Naive B cell (primary cell): ENCODE data around the gene ESPL1. TPM values are rescaled to one million over a fixed set of nuclear protein-coding genes. Genes with fewer than 3 reads are reported as not detected.

ENCODE experiments used
- ATAC-seq, 2 donors: fragments of 150-1000 bp; cut with Tn5 transposase; 2 replicates each; pipeline ENCODE4 v1.10.0; 2021; ENCODE audit warnings: low read depth in 2 of 2, mild to moderate bottlenecking in 2 of 2, moderate library complexity in 2 of 2
- DNase-seq: peaks from one replicate; pipeline ENCODE4 v3.0.0; 2022
- H3K27ac Mint-ChIP-seq, 6 donors: one replicate each; pipeline ENCODE4 v1.8.0; 2020 to 2022; ENCODE audit warnings: mild to moderate bottlenecking in 6 of 6, mixed read lengths in 6 of 6, moderate library complexity in 5 of 6, inconsistent platforms in 2 of 6
- H3K27me3 Mint-ChIP-seq, 3 donors: one replicate each; pipeline ENCODE4 v1.8.0; 2021 to 2022; ENCODE audit warnings: mixed read lengths in 3 of 3, mild to moderate bottlenecking in 1 of 3
- H3K36me3 Mint-ChIP-seq, 2 donors: one replicate each; pipeline ENCODE4 v1.8.0; 2020 to 2022; ENCODE audit warnings: mixed read lengths in 2 of 2, inconsistent platforms in 1 of 2, mild to moderate bottlenecking in 1 of 2
- H3K4me1 Mint-ChIP-seq, 3 donors: one replicate each; pipeline ENCODE4 v1.8.0; 2020 to 2022; ENCODE audit warnings: mixed read lengths in 3 of 3, inconsistent platforms in 1 of 3, mild to moderate bottlenecking in 1 of 3, moderate library complexity in 1 of 3
- H3K4me3 Mint-ChIP-seq, 8 donors: one replicate each; pipeline ENCODE4 v1.8.0; 2020 to 2022; ENCODE audit warnings: mild to moderate bottlenecking in 8 of 8, mixed read lengths in 8 of 8, moderate library complexity in 8 of 8, inconsistent platforms in 2 of 8
- H3K9me3 Mint-ChIP-seq, 7 donors: one replicate each; pipeline ENCODE4 v1.8.0; 2020 to 2022; ENCODE audit warnings: mixed read lengths in 7 of 7, mild to moderate bottlenecking in 5 of 7, inconsistent platforms in 2 of 7, moderate library complexity in 1 of 7
- polyA plus RNA-seq, 6 donors: library from polyadenylated mRNA; unstranded; fragments of 300-500 nt; fragmentation: Illumina TruSeq; gene quantifications; one replicate each; pipeline ENCODE4 v1.2.3, GENCODE V29; 2021; ENCODE audit warnings: low read depth in 6 of 6

The ESPL1 gene
- polyA plus RNA-seq, 6 donors from 2014 or later: 0.12 to 0.40 (median 0.23) TPM; not detected in 3

DNA sequence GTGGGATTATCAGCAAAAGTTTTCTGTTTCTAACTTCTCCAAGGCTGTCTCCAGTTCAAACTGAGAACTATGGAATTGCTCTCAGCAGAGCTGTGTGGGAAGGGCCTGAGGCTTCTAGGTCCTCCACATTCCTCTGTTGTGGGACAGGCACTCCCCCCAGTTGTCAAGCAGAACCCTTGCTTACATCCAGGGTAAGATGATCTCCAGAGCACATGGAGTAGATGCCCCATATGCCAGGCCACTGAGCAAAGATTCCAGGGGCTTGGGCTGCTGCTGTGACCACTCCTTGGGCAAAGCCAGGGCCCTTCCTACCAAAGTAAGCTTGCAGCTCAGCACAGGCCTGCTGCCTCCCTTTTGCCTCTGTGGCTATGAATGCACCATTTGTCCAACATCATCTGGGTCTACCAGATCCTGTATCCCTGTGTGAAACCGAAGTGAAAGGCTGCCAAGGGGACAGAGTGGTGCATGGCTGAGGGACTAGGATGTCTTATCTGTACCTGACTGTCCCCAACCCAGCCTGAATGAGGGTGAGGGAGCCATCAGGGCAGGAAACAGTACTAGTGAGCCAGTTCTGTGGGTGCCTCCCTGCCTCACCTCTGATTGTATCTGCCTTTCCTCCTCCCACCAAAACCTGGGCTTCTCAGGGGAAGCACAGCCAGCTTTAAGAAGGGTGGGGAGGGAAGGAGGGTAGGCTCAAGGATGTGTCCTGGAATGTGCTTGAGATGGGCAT lies 13.1 kb upstream of the ESPL1 start:
- Mint-ChIP-seq H3K36me3 (peaks cover 0 to 9% of the 10 kb centered on the region in 2 donors), H3K27ac (peak overlapping the region in 4 of 6 donors; percentile 30 to 90 (median 80)), H3K4me1 (peaks cover 49 to 75% (median 68%) of the 10 kb centered on the region in 3 donors), H3K27me3 (no peaks in the 10 kb centered on the region), H3K9me3 (no peaks in the 10 kb centered on the region), H3K4me3 (peak overlapping the region in 7 of 8 donors; percentile 6 to 98 (median 68))
- no peak for DNase-seq
- ATAC-seq: no peak

DNA sequence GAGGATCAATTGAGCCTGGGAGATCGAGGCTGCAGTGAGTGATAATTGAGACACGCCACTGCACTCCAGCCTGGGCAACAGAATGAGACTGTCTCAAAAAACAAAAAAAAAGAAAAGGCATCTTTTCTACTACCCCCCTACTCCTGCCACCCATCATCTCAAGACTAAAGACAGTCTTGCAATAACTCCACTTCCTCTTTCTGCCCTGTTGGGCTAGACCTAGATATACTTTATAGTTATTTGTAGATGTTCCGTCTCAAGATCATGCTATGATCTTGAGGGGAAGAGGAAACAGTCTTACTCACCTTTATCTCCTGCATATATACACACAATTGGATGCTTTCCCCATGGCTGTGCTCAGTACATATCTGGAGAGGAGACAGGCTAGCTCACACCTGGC lies 12.1 kb upstream of the ESPL1 start:
- Mint-ChIP-seq H3K27ac (peak overlapping the region; percentile 87 to 97 (median 92)), H3K4me3 (peak overlapping the region; percentile 65 to 87 (median 83))

DNA sequence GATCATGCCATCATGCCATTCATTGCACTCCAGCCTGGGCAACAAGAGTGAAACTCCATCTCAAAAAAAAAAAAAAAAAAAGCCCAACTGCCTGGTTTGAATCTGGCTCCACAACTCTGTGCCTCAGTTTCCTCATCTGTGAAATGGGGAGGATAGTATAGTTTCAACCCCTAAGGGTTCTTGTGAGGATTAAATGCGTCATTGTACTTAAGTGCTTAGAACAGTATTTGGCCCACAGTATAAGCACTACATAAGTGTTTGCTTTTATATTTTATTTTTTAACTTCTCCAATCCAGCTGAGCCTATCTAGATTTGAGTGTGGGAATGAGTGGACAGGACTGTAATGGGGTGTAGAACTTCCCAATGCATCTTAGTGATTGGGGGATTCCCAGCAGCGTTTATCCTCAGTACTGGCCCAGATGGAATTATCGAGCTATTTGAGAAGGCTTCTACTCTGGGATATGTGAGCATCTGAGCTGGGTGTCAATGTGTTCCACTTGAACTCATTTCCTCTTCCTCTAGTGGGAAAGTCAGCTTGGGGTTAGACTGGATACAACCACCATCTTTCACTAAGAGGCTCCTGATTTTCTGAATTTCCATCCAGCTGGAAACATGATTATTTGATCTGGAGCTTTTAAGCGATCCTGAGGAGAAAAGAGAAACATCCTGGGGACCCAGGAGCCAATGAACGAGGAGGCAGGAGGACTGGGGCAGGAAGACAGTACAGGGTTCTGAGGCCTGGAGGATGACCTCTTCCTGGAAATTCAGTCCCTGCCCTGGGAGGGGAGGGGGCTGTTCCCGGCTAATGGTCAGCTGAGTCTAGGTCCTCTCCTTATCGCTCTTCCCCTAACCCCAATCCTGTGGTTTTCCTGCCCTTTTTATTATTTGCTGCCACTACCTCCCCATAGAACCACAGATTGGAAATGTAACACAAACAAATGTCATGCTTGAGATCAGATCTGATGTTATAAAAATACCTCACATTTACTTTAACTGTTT lies 9.3 kb upstream of the ESPL1 start:
- H3K4me3 Mint-ChIP-seq: peak overlapping the region in 1 of 8 donors; percentile 20

More for the DNA sequence above, 12.1 kb upstream of the ESPL1 start:
- Mint-ChIP-seq H3K9me3 (no peaks in the 10 kb centered on the region), H3K36me3 (peaks cover 0 to 9% of the 10 kb centered on the region in 2 donors), H3K27me3 (no peaks in the 10 kb centered on the region), H3K4me1 (peaks cover 48 to 75% (median 68%) of the 10 kb centered on the region in 3 donors)
- DNase-seq (peak; percentile 75), ATAC-seq (peak; percentile 84 to 88)

DNA sequence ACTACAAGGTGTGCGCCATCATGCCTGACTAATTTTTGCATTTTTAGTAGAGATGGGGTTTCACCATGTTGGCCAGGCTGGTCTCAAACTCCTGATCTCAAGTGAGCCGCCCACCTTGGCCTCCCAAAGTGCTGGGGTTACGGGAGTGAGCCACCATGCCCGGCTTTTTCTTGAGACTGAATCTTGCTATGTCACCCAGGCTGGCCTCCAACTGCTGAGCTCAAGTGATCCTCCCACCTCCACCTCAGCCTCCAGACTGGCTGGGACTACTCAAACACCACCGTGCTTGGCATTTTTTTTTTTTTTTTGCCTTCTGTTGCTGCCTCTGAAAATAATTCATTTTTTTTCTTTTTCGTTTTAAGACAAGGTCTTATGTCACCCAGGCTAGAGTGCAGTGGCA lies 8.2 kb upstream of the ESPL1 start:
- Mint-ChIP-seq H3K4me1 (peaks cover 24 to 45% (median 40%) of the 10 kb centered on the region in 3 donors), H3K4me3 (peak overlapping the region in 1 of 8 donors; percentile 40), H3K27ac (peak overlapping the region in 1 of 6 donors; percentile 23), H3K27me3 (no peaks in the 10 kb centered on the region), H3K36me3 (no peaks in the 10 kb centered on the region), H3K9me3 (no peaks in the 10 kb centered on the region)
- ATAC-seq (no peak), DNase-seq (no peak)

More for the DNA sequence above, 9.3 kb upstream of the ESPL1 start:
- Mint-ChIP-seq H3K9me3 (no peaks in the 10 kb centered on the region), H3K4me1 (peaks cover 24 to 54% (median 43%) of the 10 kb centered on the region in 3 donors), H3K27ac (peak overlapping the region in 5 of 6 donors; percentile 42 to 89 (median 60)), H3K27me3 (no peaks in the 10 kb centered on the region), H3K36me3 (peaks cover 0 to 2% of the 10 kb centered on the region in 2 donors)
- ATAC-seq (no peak), DNase-seq (no peak)

DNA sequence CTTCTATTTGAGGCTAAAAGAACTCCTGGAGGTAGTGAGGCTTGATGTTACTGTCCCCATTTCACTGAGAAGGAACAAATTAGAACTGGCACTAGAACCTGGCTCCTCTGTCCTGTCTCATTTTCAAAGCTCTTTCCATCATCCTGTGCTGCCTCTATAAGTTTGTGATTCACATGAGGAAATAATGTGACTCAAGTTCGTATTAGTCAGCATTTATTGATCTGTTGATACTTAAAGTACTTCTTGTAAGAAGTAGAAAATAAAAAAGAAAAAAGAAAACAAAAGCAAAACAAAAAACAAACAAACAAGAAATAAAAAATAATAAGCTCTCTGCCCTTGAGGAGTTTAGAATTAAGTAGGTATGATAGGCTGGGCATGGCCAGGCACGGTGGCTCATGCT lies 2.3 kb upstream of the ESPL1 start:
- H3K4me3 Mint-ChIP-seq: peak overlapping the region in 1 of 8 donors; percentile 47
- no peaks in the 10 kb centered on the region for H3K36me3 Mint-ChIP-seq
- no peaks in the 10 kb centered on the region for H3K27me3 Mint-ChIP-seq
- ATAC-seq (no peak), DNase-seq (no peak)
- H3K4me1 Mint-ChIP-seq: peaks cover 21 to 25% (median 22%) of the 10 kb centered on the region in 3 donors
- H3K9me3 Mint-ChIP-seq: no peaks in the 10 kb centered on the region
- peak overlapping the region in 1 of 6 donors; percentile 9 for H3K27ac Mint-ChIP-seq

DNA sequence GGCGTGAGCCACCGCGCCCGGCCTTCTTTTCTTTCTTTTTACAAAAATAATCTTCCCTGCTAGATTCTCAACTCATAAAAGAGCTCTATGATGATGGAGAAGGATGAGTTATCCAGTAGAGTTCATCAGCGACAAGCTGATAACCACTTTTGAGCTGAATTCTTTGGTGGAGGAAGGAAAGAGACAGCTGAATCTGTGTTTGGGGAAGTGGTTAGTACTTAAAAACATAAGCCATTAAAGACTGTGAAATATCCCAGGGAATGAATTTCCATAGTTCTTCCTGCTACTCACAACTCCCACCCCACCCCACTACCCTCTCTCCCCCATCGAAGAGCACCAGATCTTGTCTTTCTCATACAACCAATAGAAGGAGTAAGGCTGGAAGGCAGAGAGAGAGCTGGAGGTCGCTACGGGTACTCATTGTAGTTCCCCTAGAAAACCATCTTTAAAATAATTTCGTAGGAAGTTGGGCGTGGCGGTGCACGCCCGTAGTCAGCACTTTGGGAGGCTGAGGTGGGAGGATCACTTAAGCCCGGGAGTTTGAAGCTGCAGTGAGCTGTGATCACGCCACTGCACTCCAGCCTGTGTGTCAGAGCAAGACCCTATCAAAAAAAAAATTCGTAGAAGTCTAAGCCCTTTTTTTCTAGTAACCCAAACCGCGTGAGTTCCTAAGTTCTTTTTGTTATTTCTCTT lies 647 bp upstream of the ESPL1 start:
- Mint-ChIP-seq H3K27ac (peak overlapping the region; percentile 89 to 98 (median 98)), H3K4me3 (peak overlapping the region; percentile 92 to 99 (median 98)), H3K27me3 (no peaks in the 10 kb centered on the region), H3K9me3 (no peaks in the 10 kb centered on the region), H3K4me1 (peaks cover 22 to 25% (median 25%) of the 10 kb centered on the region in 3 donors), H3K36me3 (no peaks in the 10 kb centered on the region)
- ATAC-seq: peak; percentile 22 to 36
- no peak for DNase-seq

DNA sequence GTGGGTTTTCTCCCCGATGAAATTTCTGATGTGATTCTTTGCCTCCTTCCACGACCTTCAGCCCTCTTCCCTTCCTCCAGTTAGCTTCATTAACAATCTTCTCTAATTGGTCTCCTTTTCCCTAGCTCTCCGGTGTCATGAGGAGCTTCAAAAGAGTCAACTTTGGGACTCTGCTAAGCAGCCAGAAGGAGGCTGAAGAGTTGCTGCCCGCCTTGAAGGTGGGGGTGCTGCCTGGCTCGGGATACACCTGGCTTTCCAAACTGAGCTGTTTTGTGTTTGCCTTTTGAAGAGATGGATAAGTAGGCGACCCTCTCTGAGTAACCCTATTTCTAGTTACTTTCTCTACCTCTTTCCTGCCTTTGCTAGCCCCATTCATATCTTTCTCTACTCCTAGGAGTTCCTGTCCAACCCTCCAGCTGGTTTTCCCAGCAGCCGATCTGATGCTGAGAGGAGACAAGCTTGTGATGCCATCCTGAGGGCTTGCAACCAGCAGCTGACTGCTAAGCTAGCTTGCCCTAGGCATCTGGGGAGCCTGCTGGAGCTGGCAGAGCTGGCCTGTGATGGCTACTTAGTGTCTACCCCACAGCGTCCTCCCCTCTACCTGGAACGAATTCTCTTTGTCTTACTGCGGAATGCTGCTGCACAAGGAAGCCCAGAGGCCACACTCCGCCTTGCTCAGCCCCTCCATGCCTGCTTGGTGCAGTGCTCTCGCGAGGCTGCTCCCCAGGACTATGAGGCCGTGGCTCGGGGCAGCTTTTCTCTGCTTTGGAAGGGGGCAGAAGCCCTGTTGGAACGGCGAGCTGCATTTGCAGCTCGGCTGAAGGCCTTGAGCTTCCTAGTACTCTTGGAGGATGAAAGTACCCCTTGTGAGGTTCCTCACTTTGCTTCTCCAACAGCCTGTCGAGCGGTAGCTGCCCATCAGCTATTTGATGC lies 797 bp downstream of the ESPL1 start:
- H3K4me3 Mint-ChIP-seq: peak overlapping the region; percentile 92 to 99 (median 98)
- peaks cover 22 to 25% (median 25%) of the 10 kb centered on the region in 3 donors for H3K4me1 Mint-ChIP-seq
- ATAC-seq (no peak), DNase-seq (no peak)
- H3K27ac Mint-ChIP-seq: peak overlapping the region; percentile 89 to 98 (median 98)
- H3K36me3 Mint-ChIP-seq: no peaks in the 10 kb centered on the region
- no peaks in the 10 kb centered on the region for H3K27me3 Mint-ChIP-seq
- no peaks in the 10 kb centered on the region for H3K9me3 Mint-ChIP-seq

DNA sequence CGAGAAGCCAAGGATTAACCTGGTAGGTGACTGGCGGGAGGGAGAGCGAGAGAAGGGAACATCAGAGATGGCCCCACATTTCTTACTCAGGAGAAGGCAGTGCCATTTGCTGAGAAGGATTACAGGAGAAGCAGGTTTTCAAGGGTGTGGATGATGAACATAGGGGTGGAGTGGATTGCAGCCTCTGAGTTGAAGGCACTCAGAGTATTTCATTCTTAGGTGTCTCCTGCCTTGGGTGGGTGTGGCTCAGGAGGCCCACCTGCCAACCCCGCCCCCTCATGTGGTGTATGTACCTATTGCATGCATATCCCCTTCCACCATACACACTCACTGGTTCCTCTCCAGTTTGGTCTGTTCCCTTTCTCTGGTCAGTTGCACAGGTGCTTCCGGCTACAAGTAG lies 6.3 kb downstream of the ESPL1 start:
- no peak overlapping the region for H3K4me3 Mint-ChIP-seq
- peaks cover 0 to 4% (median 0%) of the 10 kb centered on the region in 3 donors for H3K4me1 Mint-ChIP-seq
- no peaks in the 10 kb centered on the region for H3K27me3 Mint-ChIP-seq
- peak overlapping the region in 1 of 6 donors; percentile 73 for H3K27ac Mint-ChIP-seq
- no peaks in the 10 kb centered on the region for H3K36me3 Mint-ChIP-seq
- no peak for ATAC-seq
- DNase-seq: no peak
- H3K9me3 Mint-ChIP-seq: no peaks in the 10 kb centered on the region

DNA sequence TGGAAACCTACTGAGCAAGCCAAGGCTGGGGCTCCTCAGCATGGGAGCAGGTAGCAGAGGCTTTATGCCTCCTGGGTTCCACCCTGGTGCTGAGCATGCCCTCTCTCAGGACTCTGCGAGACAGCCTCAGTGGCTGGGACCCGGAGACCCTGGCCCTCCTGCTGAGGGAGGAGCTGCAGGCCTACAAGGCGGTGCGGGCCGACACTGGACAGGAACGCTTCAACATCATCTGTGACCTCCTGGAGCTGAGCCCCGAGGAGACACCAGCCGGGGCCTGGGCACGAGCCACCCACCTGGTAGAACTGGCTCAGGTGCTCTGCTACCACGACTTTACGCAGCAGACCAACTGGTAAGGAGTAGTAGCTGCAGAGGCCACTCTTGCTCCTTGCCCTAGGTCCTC lies 8.4 kb downstream of the ESPL1 start:
- Mint-ChIP-seq H3K27me3 (no peaks in the 10 kb centered on the region), H3K9me3 (no peaks in the 10 kb centered on the region), H3K4me1 (peaks cover 0 to 4% (median 0%) of the 10 kb centered on the region in 3 donors), H3K27ac (no peak overlapping the region), H3K4me3 (no peak overlapping the region), H3K36me3 (no peaks in the 10 kb centered on the region)
- ATAC-seq (no peak), DNase-seq (no peak)

DNA sequence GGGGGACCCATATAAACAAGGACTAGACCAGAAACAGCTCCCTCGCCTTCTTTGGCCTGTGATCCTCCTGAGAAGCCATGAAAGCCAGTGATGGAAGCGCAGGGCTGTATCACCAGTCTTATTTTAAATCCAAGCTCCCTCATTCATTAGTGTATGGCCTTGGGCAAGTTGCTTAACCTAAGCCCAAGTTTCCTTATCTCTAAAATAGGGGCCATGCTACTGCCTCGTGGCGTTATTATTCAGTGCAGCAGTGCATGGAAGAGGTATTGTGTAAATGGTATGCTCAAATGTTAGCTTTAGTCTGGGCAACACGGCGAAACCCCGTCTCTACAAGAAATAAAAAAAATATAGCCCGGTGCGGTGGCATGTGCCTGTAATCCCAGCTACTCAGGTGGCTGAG lies 9.9 kb downstream of the ESPL1 start:
- no peaks in the 10 kb centered on the region for H3K9me3 Mint-ChIP-seq
- no peak overlapping the region for H3K4me3 Mint-ChIP-seq
- H3K4me1 Mint-ChIP-seq: no peaks in the 10 kb centered on the region
- H3K27ac Mint-ChIP-seq: no peak overlapping the region
- H3K36me3 Mint-ChIP-seq: no peaks in the 10 kb centered on the region
- DNase-seq: no peak
- no peak for ATAC-seq
- no peaks in the 10 kb centered on the region for H3K27me3 Mint-ChIP-seq

DNA sequence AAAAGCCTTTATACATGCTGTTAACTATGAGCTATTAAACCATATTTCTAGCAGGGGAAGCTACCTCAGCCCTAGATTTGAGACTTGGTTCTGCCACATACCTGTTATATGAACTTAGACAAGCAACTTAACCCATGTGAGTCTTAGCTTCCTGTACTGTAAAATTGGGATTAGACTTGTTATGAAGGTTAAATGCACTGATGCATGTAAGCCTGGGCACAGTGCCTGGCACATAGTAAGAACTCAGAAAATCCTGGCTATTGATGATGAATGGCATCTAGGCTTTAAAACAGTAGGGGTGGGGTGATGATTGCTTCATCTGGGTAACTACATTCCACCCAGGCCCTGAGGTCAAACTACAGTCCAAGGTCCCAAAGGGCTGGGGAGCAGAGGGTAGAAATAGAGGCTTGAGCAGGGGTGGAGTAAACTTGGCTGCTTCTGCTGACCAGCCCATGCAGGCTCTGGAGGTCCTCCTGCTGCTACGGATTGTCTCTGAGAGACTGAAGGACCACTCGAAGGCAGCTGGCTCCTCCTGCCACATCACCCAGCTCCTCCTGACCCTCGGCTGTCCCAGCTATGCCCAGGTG lies 11.3 kb downstream of the ESPL1 start:
- Mint-ChIP-seq H3K27me3 (no peaks in the 10 kb centered on the region), H3K4me3 (no peak overlapping the region), H3K9me3 (no peaks in the 10 kb centered on the region), H3K27ac (no peak overlapping the region), H3K36me3 (no peaks in the 10 kb centered on the region), H3K4me1 (no peaks in the 10 kb centered on the region)
- no peak for DNase-seq
- no peak for ATAC-seq
